ENCODE results near the gene DENND6B. TPM values are rescaled to one million over a fixed set of nuclear protein-coding genes. Genes with fewer than 3 reads are reported as not detected.

Gene DENND6B
- total and polyA plus RNA-seq, 2 of the 13 experiments (the other 11 are each of a cell fraction or from before 2014, with no cell fraction given): 0.95 to 3.8 TPM

- no peak for TF ChIP-seq IKZF1 (IDR thresholded peaks at IDR 0.05)
- TF ChIP-seq ZNF329 (CRISPR knock-in tag; IDR thresholded peaks at IDR 0.05; ENCODE audit: low read depth): no peak
- peak; percentile 93 for TF ChIP-seq KLF12 (CRISPR knock-in tag; IDR thresholded peaks at IDR 0.05; ENCODE audit: borderline replicate concordance)
- no peak for TF ChIP-seq SSRP1 (CRISPR knock-in tag; IDR thresholded peaks at IDR 0.05)
- peak; percentile 51 for TF ChIP-seq HNRNPK (IDR thresholded peaks at IDR 0.05; ENCODE audit: low read depth, low read length, poor library complexity, severe bottlenecking)
- TF ChIP-seq KDM5B (CRISPR knock-in tag; IDR thresholded peaks at IDR 0.05; ENCODE audit: borderline replicate concordance): peak; percentile 84
- TF ChIP-seq ZNF160 (CRISPR knock-in tag; IDR thresholded peaks at IDR 0.05): peak; percentile 67; the same call in 1 of the 2 replicates
- no peak for TF ChIP-seq NFE2 (CRISPR knock-in tag; IDR thresholded peaks at IDR 0.05)
- TF ChIP-seq, protein P1, sequence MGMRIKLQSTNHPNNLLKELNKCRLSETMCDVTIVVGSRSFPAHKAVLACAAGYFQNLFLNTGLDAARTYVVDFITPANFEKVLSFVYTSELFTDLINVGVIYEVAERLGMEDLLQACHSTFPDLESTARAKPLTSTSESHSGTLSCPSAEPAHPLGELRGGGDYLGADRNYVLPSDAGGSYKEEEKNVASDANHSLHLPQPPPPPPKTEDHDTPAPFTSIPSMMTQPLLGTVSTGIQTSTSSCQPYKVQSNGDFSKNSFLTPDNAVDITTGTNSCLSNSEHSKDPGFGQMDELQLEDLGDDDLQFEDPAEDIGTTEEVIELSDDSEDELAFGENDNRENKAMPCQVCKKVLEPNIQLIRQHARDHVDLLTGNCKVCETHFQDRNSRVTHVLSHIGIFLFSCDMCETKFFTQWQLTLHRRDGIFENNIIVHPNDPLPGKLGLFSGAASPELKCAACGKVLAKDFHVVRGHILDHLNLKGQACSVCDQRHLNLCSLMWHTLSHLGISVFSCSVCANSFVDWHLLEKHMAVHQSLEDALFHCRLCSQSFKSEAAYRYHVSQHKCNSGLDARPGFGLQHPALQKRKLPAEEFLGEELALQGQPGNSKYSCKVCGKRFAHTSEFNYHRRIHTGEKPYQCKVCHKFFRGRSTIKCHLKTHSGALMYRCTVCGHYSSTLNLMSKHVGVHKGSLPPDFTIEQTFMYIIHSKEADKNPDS (CRISPR knock-in tag; IDR thresholded peaks at IDR 0.05): no peak; the same call in 1 of the 2 replicates
- TF ChIP-seq BCL6 (CRISPR knock-in tag; IDR thresholded peaks at IDR 0.05): no peak
- TF ChIP-seq MAFK (conservative IDR thresholded peaks at IDR 0.05 in 1 of 2, IDR thresholded peaks at IDR 0.05 in 1 of 2; ENCODE audit: low read length in 2 of 2): no peak
- TF ChIP-seq ZNF781 (CRISPR knock-in tag; IDR thresholded peaks at IDR 0.05; ENCODE audit: borderline replicate concordance, not compliant biosample characterization): no peak
- no peak for TF ChIP-seq GATA4 (IDR thresholded peaks at IDR 0.05; ENCODE audit: borderline replicate concordance, low read depth)
- peak; percentile 74 for TF ChIP-seq ETV5 (CRISPR knock-in tag; IDR thresholded peaks at IDR 0.05; ENCODE audit: borderline replicate concordance)
- TF ChIP-seq, protein P2, sequence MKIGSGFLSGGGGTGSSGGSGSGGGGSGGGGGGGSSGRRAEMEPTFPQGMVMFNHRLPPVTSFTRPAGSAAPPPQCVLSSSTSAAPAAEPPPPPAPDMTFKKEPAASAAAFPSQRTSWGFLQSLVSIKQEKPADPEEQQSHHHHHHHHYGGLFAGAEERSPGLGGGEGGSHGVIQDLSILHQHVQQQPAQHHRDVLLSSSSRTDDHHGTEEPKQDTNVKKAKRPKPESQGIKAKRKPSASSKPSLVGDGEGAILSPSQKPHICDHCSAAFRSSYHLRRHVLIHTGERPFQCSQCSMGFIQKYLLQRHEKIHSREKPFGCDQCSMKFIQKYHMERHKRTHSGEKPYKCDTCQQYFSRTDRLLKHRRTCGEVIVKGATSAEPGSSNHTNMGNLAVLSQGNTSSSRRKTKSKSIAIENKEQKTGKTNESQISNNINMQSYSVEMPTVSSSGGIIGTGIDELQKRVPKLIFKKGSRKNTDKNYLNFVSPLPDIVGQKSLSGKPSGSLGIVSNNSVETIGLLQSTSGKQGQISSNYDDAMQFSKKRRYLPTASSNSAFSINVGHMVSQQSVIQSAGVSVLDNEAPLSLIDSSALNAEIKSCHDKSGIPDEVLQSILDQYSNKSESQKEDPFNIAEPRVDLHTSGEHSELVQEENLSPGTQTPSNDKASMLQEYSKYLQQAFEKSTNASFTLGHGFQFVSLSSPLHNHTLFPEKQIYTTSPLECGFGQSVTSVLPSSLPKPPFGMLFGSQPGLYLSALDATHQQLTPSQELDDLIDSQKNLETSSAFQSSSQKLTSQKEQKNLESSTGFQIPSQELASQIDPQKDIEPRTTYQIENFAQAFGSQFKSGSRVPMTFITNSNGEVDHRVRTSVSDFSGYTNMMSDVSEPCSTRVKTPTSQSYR (CRISPR knock-in tag; IDR thresholded peaks at IDR 0.05; ENCODE audit: borderline replicate concordance): no peak
- no peak for TF ChIP-seq CENPX (CRISPR knock-in tag; IDR thresholded peaks at IDR 0.05)
- TF ChIP-seq ZMYM2 (CRISPR knock-in tag; IDR thresholded peaks at IDR 0.05): no peak
- 0 out of 2 replicates have a peak, but pooled peaks have one; percentile 25 for TF ChIP-seq KDM2A (CRISPR knock-in tag; IDR thresholded peaks at IDR 0.05; ENCODE audit: borderline replicate concordance, low read depth)
- no peak for TF ChIP-seq ZNF44 (CRISPR knock-in tag; IDR thresholded peaks at IDR 0.05)
- no peak for TF ChIP-seq NFIB (CRISPR knock-in tag; IDR thresholded peaks at IDR 0.05; ENCODE audit: borderline replicate concordance)
- TF ChIP-seq ZSCAN20 (CRISPR knock-in tag; IDR thresholded peaks at IDR 0.05; ENCODE audit: borderline replicate concordance): peak; percentile 96
- peak; percentile 81; the same call in 1 of the 2 replicates for TF ChIP-seq ZNF772 (CRISPR knock-in tag; IDR thresholded peaks at IDR 0.05)
Observed at GRCh38 chr22:50326956-50327710, at the start of gene DENND6B (continued).

Data from HepG2 (cell line).